GM21360 (cell line): ENCODE measurements around the gene RNF207.

Experiments used
- ATAC-seq: cut with Tn5 transposase; IDR thresholded peaks from one replicate; pipeline ENCODE4 v1.9.1; 2021; ENCODE audit warnings: mild to moderate bottlenecking, moderate library complexity; ENCODE audit not compliant: unreplicated experiment

RNF207 gene

DNA sequence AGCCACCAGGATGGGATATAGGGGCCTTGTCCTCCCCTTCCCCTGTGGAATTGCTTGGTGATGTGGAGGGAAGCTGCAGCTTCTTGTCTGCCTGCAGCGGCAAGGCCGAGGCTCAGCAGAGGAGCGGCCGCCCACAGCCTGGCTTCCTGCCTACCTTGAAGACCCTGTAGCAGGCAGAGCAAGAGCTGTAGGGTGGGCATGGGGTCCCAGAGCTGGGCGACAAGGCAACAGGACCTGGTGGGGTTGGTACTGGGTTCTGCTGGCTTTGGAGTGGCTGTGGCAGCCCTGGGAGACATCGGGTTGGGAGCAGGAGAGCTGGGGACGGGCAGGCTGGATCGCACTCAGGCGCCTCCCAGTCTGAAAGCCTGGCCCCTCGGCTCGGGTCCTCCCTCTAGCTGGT is 60.7 kb downstream of the RNF207 start:
- ATAC-seq, result no peak

DNA sequence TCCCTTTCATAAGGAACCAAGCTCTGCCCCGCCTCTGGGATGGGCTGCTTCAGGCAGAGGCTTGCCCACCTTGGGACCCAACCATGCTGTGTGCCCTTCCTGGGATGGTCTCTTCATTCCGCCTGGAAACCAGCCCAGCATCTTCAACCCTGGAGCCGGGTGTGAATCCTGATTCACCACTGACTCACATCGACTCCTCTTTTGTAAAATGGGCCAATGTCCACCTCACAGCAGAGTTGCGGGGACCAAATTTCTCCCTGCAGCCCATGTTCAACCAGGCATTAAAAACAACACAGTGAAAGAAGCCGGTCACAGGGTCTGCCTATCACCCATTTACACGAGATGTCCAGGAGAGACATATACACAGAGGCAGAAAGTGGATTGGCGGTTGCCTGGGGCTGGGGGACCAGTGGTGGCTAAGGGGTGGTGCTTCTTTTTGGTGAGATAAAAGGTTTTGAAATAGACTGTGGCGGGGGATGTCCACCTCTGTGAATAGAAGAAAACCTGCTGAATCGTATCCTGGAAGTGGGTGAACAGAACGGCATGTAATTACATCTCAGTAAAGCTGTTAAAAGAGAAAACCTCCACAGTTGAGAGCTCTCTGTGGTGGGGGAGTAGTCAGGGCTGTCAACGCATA is 61.9 kb downstream of the RNF207 start:
- no peak for ATAC-seq

DNA sequence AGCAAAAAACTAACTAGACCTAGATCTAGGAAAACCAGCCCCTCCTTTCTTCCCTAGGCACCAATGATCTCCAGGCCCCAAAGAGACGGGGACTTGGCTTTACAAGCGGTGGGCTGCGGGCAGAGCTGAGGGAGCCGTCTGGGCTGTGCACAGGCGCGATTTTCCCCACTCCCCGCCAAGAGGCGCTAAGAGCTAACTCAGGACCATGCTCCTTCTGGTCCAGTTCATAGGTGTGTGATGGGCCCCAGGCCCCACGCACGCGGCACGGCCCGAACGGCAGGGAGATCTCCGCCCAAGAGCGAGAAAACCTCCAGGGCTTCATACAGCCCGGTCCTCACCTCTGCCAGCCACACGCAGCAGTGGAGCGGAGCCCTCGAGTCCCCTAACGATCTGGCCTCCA is 62.5 kb downstream of the RNF207 start:
- ATAC-seq, result no peak

DNA sequence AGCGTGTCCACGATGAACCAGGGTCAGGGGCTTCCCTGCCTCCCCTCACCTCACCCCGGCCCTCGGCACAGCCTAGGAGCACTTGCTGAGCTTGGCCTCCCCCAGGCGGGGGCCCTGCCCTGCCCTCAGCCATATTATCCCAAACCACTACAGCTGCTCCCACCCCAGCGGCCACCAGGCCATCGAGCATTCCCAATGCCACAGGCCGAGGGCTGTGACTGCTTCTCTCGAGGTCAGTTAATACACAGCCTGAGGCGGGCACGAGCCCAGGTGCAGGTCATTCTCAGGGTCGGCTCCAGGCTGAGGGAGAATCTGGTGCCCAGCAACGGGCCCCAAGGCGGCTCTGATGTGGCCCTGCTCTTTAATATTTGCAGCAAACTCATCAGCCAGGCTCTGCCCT is 63.4 kb downstream of the RNF207 start:
- no peak for ATAC-seq

DNA sequence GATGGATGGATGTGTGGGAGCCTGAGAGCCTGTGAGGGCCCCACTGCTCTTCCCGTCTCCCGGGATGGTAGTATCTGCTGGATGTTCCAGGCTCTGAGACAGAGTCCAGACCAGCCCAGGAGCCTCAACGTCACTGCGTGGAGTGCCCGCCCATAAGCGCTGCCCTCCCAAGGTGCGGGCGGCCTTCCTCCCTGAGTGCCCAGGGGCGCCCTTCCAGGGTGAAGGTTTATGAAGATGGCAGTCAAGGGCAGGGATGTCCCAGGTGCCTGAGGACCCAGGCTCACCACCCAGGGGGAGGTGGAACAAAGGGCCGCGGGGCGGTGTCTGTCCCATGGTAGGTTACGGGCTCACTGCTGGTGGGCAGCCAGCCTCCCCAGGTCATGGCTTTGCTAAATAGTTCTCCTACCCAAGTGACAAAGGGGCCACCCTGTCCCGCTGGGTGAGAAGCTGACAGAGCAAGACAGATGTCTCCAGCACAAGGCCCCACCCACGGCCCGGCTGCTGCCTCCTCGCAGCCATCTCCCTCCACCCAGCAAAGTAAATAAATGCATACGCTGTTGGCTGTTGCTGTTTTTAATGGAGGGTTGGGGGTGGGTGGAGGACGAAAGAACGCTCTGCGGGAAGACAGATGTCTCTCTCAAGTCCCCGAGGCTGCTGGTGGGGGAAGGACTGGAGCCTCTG is 63.9 kb downstream of the RNF207 start:
- ATAC-seq, result no peak

DNA sequence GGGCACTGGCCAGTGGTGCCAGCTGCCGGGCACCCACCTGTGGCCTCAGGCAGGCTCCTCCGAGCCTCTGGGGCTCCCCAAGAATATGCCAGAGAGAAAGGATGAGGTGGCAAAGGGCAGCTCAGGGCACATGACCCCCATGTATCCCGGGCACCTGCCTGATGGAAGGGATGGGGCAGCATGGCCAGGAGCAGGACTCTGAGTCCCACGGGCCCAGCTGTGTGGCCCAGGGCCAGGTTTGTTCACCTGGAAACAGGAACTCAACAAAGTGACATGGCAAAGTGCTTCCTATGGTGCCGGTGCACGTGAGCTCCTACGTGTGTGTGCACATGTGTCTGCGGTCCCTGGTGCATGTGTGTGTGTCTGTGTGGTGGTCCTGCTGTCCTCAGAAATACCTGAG is 64.5 kb downstream of the RNF207 start:
- ATAC-seq, result no peak
